Chondrocyte (in vitro differentiated cells): Measurements from ENCODE around the gene FAM168A. TPM values are rescaled to one million over a fixed set of nuclear protein-coding genes. Genes with fewer than 3 reads are reported as not detected.
A peak's percentile ranks its signal among the peaks of the same experiment; 100 is the strongest.

Experiments
- DNase-seq: peaks from one replicate; pipeline ENCODE4 v3.0.0; 2021; ENCODE audit warnings: mixed read lengths, low spot score
- H3K27ac Mint-ChIP-seq: one replicate; pipeline ENCODE4 v1.8.0; 2021; ENCODE audit warnings: mild to moderate bottlenecking, moderate library complexity, mixed read lengths; ENCODE audit not compliant: unreplicated experiment
- H3K27me3 Mint-ChIP-seq: 2 replicates; pipeline ENCODE4 v1.8.0; 2021; ENCODE audit warnings: low read depth, mixed read lengths
- H3K36me3 Mint-ChIP-seq: 2 replicates; pipeline ENCODE4 v1.8.0; 2021; ENCODE audit warnings: low read depth, mixed read lengths
- H3K4me1 Mint-ChIP-seq: 2 replicates; pipeline ENCODE4 v1.8.0; 2021; ENCODE audit warnings: low read depth, mild to moderate bottlenecking, mixed read lengths
- H3K4me3 Mint-ChIP-seq: one replicate; pipeline ENCODE4 v1.8.0; 2021; ENCODE audit warnings: mild to moderate bottlenecking, moderate library complexity, mixed read lengths; ENCODE audit not compliant: unreplicated experiment
- H3K9me3 Mint-ChIP-seq: 2 replicates; pipeline ENCODE4 v1.8.0; 2021; ENCODE audit warnings: low read depth, mixed read lengths
- total RNA-seq: library from RNA; stranded (reverse); gene quantifications from 3 replicates; pipeline ENCODE4 v1.2.1, GENCODE V29; 2021
- TF ChIP-seq, protein P1 (sequence below): fragments of 200-600 bp; sonication (generic); IDR thresholded peaks from 2 replicates; pipeline ENCODE4 v1.5.0; 2021; ENCODE audit warnings: antibody characterized with exemption, mild to moderate bottlenecking, moderate library complexity

FAM168A gene
- total RNA-seq, 1 donor from 2014 or later = 53.7 TPM

DNA sequence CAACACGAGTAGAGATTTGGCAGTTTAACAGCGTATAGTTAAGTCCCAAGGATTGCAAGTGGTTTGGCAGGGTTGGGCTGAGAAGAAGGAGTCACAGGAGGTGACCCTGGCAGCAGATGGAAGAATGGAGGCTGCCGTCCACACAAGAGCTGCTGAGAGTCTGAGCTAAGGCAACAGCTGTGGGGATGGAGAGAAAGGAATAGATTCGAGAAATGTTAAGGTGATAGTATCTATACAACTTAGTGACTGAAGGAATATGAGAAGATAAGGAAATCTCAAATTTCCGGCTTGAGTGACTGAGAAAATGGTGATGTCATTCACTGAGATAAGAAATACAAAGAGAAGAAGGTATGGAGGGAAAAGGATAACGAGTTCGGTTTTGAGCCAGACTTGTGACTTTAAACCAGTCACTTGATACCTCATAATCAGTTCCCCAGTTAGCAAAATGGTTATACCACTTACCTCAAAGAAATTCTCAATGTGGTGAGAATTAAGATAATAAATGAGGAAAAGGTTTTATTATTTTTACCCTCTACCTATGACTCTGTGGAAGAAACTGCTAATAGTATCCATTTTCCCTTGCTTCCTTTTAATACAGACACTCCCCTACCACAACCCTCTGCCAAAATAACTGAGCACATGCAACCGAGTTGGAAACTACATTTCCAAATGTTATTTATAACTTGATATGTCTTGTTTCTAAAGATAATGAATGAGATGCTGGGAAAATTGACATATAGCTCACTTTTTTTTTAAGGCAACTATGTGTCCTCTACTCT, 30.7 kb downstream of the FAM168A start:
- H3K9me3 Mint-ChIP-seq = no peaks in the 10 kb centered on the region
- peak overlapping the region; percentile 4 for H3K27ac Mint-ChIP-seq
- no peak for DNase-seq
- no peak overlapping the region for H3K4me3 Mint-ChIP-seq
- H3K36me3 Mint-ChIP-seq = peaks cover 6% of the 10 kb centered on the region
- no peaks in the 10 kb centered on the region for H3K27me3 Mint-ChIP-seq
- TF ChIP-seq, protein P1, sequence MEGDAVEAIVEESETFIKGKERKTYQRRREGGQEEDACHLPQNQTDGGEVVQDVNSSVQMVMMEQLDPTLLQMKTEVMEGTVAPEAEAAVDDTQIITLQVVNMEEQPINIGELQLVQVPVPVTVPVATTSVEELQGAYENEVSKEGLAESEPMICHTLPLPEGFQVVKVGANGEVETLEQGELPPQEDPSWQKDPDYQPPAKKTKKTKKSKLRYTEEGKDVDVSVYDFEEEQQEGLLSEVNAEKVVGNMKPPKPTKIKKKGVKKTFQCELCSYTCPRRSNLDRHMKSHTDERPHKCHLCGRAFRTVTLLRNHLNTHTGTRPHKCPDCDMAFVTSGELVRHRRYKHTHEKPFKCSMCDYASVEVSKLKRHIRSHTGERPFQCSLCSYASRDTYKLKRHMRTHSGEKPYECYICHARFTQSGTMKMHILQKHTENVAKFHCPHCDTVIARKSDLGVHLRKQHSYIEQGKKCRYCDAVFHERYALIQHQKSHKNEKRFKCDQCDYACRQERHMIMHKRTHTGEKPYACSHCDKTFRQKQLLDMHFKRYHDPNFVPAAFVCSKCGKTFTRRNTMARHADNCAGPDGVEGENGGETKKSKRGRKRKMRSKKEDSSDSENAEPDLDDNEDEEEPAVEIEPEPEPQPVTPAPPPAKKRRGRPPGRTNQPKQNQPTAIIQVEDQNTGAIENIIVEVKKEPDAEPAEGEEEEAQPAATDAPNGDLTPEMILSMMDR = no peak
- H3K4me1 Mint-ChIP-seq = peaks cover 20% of the 10 kb centered on the region

DNA sequence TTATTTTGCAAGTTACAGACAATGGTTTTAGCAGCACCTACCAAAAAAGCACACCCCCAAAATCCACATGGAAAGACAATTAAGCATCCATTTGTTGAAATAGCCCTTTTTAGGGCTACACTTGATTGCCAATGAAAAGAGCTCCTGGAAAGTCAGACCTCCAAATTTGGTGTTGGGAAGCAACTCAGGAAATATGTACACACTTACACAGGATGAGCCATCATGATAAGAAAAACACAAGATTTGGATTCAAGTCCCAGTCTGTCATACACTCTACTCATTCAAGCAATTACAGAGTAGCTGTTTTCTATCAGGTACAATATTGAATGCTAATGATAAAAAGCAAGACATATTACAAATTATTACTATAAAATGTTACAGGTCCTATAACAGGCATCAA, 31.5 kb downstream of the FAM168A start:
- TF ChIP-seq, protein P1 = no peak
- no peak overlapping the region for H3K4me3 Mint-ChIP-seq
- H3K27me3 Mint-ChIP-seq = no peaks in the 10 kb centered on the region
- H3K4me1 Mint-ChIP-seq = peaks cover 20% of the 10 kb centered on the region
- DNase-seq = no peak
- peaks cover 6% of the 10 kb centered on the region for H3K36me3 Mint-ChIP-seq
- peak overlapping the region; percentile 27 for H3K27ac Mint-ChIP-seq
- H3K9me3 Mint-ChIP-seq = no peaks in the 10 kb centered on the region

DNA sequence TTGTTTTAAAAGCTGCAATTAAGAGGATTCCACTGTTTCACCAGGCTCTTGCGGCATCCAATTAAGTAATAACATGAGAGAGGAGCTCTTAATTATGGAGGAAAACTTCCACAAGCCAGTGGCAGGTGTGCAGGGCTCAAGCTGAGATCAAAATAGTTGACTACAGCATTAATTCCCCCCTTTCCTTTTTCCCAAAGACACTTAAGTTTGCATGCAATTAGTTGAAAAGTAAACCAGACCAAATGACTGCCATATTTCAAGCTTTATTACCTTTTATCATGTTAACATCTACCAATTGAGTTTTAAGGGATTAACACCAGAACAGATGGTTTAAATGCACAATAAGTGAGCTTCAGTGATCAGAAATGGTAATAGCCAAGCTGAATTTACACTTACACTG, 32.1 kb downstream of the FAM168A start:
- Mint-ChIP-seq H3K27me3 (no peaks in the 10 kb centered on the region), H3K9me3 (no peaks in the 10 kb centered on the region), H3K27ac (no peak overlapping the region), H3K4me1 (peaks cover 19% of the 10 kb centered on the region), H3K36me3 (peaks cover 6% of the 10 kb centered on the region), H3K4me3 (no peak overlapping the region)
- TF ChIP-seq, protein P1 = no peak
- DNase-seq = no peak

DNA sequence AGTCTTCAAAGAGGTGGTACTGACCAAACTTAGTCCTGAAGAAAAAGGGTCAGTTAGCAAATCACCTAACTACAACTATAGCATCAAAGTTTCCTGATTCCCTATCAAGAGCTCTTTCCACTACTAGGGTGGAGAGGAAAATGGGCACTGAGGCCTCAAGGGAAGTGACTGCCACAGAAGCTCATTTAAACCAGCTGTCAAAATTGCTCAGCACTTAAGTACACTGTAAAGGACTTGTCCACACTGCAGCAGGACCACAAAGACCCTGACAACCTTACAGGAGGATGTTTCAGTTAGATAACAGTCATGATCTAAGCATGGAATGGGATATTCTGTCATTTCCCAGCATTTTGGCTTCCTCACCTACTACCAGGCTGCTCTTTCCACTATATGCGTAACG, 33.0 kb downstream of the FAM168A start:
- H3K36me3 Mint-ChIP-seq = peaks cover 6% of the 10 kb centered on the region
- H3K4me3 Mint-ChIP-seq = no peak overlapping the region
- H3K4me1 Mint-ChIP-seq = peaks cover 18% of the 10 kb centered on the region
- TF ChIP-seq, protein P1 = no peak
- H3K27ac Mint-ChIP-seq = no peak overlapping the region
- DNase-seq = no peak
- no peaks in the 10 kb centered on the region for H3K9me3 Mint-ChIP-seq
- no peaks in the 10 kb centered on the region for H3K27me3 Mint-ChIP-seq

DNA sequence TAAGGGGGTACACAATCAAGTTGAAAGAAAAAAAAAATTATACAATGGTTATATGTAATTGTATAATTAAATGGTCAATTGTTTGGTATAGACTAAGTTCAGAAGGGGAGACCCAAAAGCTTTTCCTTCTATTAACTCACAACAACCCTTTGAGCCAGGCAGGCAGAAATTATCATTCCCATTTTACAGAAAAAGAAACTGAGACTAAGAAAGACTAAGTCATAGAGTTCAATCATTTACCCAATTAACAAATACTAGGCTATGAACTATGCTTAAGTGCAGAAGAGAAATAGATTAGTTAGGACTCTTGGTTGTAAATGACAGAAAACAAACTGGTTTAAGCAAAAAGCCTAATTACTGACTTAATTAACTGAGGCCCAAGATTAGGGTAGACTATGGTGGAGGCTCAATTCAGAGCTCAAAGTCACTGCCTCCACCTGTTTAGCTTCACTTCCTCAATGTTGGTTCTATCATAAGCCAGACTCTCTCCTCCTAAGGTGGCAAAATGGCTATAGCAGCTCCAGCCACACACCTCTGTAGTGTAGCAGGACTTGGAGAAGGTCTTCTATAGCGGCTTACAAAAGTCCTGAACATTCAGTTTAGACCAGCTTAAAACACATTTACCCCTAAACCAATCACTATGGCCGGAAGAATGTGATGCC, 34.2 kb downstream of the FAM168A start:
- Mint-ChIP-seq H3K9me3 (no peaks in the 10 kb centered on the region), H3K36me3 (peaks cover 6% of the 10 kb centered on the region), H3K4me1 (peaks cover 18% of the 10 kb centered on the region), H3K27ac (no peak overlapping the region), H3K4me3 (no peak overlapping the region), H3K27me3 (no peaks in the 10 kb centered on the region)
- TF ChIP-seq, protein P1 = no peak
- DNase-seq = no peak
